H1 (cell line): Measurements from ENCODE around the gene NCK2. TPM values are rescaled to one million over a fixed set of nuclear protein-coding genes. Genes with fewer than 3 reads are reported as not detected.

ENCODE experiments used
- CTCF ChIA-PET: fragments of 300-600 bp; sonication (Branson Sonifier 250); formaldehyde crosslinking; loops from one replicate; lab custom pipeline; 2021; ENCODE audit not compliant: partially characterized antibody; lab: Charles Lee
- POLR2A ChIA-PET: fragments of 300-600 bp; sonication (Branson Sonifier 250); formaldehyde crosslinking; loops from one replicate; lab custom pipeline; 2021; ENCODE audit warnings: inconsistent platforms; ENCODE audit not compliant: partially characterized antibody; lab: Charles Lee
- DNase-seq, 2 experiments: peaks; one replicate each; pipeline versions ENCODE4 v3.0.0 to v3.0.0-alpha.2; 2010 to 2022; ENCODE audit warnings: low spot score in 2 of 2, low read depth in 1 of 2, mixed read lengths in 1 of 2
- FAIRE-seq: peaks from 2 replicates; lab custom pipeline; 2011; peaks lifted over from hg19 to GRCh38; lab: Jason Lieb, UNC
- H2AFZ ChIP-seq: 2 replicates; pipeline ENCODE4 v1.8.1; 2012; ENCODE audit warnings: low read length, inconsistent platforms
- H2AK5ac ChIP-seq: 2 replicates; pipeline ENCODE4 v1.6.1; 2013; ENCODE audit warnings: low read depth, low read length
- H2BK120ac ChIP-seq: replicated peaks from 2 replicates; pipeline ENCODE3; 2013; ENCODE audit warnings: low read depth, low read length, inconsistent platforms
- H2BK12ac ChIP-seq: 2 replicates; pipeline ENCODE4 v1.6.1; 2013; ENCODE audit warnings: low read depth, low read length
- H2BK15ac ChIP-seq: 2 replicates; pipeline ENCODE4 v1.6.1; 2013; ENCODE audit warnings: low read length
- H2BK20ac ChIP-seq: 2 replicates; pipeline ENCODE4 v1.6.1; 2013; ENCODE audit warnings: low read length
- H2BK5ac ChIP-seq: 2 replicates; pipeline ENCODE4 v1.6.1; 2013; ENCODE audit warnings: low read depth, low read length
- H3K14ac ChIP-seq: 2 replicates; pipeline ENCODE4 v1.6.1; 2013; ENCODE audit warnings: inconsistent platforms; ENCODE audit not compliant: insufficient read length
- H3K18ac ChIP-seq: 2 replicates; pipeline ENCODE4 v1.6.1; 2013; ENCODE audit warnings: low read length; ENCODE audit errors: extremely low read depth
- H3K23ac ChIP-seq: 2 replicates; pipeline ENCODE4 v1.6.1; 2013; ENCODE audit warnings: inconsistent platforms; ENCODE audit not compliant: insufficient read length
- H3K23me2 ChIP-seq: 2 replicates; pipeline ENCODE4 v1.6.1; 2013; ENCODE audit warnings: low read depth, low read length
- H3K27ac ChIP-seq: 2 replicates; pipeline ENCODE4 v1.6.1; 2011; ENCODE audit warnings: low read depth, low read length, inconsistent platforms
- H3K27me3 ChIP-seq, 4 experiments: replicated peaks in 1 of 4; 1 replicate in 1 of 4; 2 replicates in 3 of 4; pipeline versions ENCODE4 v1.6.1 to v1.8.1; 2011 to 2013; ENCODE audit warnings: low read length in 3 of 4, mild to moderate bottlenecking in 3 of 4, inconsistent platforms in 2 of 4, mixed read lengths in 2 of 4, moderate library complexity in 1 of 4; ENCODE audit not compliant: control insufficient read depth in 3 of 4, insufficient read depth in 3 of 4; ENCODE audit errors: extremely low read depth in 1 of 4
- H3K36me3 ChIP-seq, 4 experiments: 2 replicates each; pipeline versions ENCODE4 v1.6.1 to v1.8.1; 2011 to 2013; ENCODE audit warnings: mild to moderate bottlenecking in 4 of 4, low read length in 3 of 4, moderate library complexity in 2 of 4, control low read depth in 1 of 4, inconsistent platforms in 1 of 4; ENCODE audit not compliant: insufficient read depth in 4 of 4, control insufficient read depth in 2 of 4
- H3K4ac ChIP-seq: replicated peaks from 2 replicates; pipeline ENCODE3; 2013; ENCODE audit warnings: low read length, low read depth, mixed read lengths, inconsistent platforms; ENCODE audit not compliant: insufficient read length
- H3K4me1 ChIP-seq, 4 experiments: replicated peaks in 1 of 4; 1 replicate in 1 of 4; 2 replicates in 3 of 4; pipeline versions ENCODE4 v1.6.1 to v1.8.1; 2011 to 2013; ENCODE audit warnings: low read length in 3 of 4, inconsistent platforms in 2 of 4, mixed read lengths in 1 of 4; ENCODE audit not compliant: insufficient read depth in 4 of 4, control insufficient read depth in 3 of 4
- H3K4me2 ChIP-seq, 2 experiments: 2 replicates each; pipeline versions ENCODE4 v1.6.1 to v1.8.1; 2011 to 2013; ENCODE audit warnings: low read depth in 2 of 2, low read length in 2 of 2, control low read depth in 1 of 2, inconsistent platforms in 1 of 2, mild to moderate bottlenecking in 1 of 2; ENCODE audit not compliant: insufficient read depth in 1 of 2
- H3K4me3 ChIP-seq, 4 experiments: fragments of 200-600, 300-600 bp in 1 of 4; sonication (generic), shearing (Covaris generic), sonication (Bioruptor Twin) in 1 of 4; 2 replicates each; pipeline versions ENCODE4 v1.5.1 to v1.8.1; 2011 to 2016; ENCODE audit warnings: low read length in 4 of 4, low read depth in 3 of 4, control low read depth in 2 of 4, inconsistent platforms in 2 of 4, mild to moderate bottlenecking in 2 of 4, mixed read lengths in 1 of 4, moderate library complexity in 1 of 4; ENCODE audit not compliant: insufficient read depth in 2 of 4; ENCODE audit errors: extremely low read depth in 1 of 4
- H3K56ac ChIP-seq: replicated peaks from 2 replicates; pipeline ENCODE3; 2013; ENCODE audit warnings: low read depth, mild to moderate bottlenecking, mixed read lengths, low read length, inconsistent platforms; ENCODE audit not compliant: insufficient read length
- H3K79me1 ChIP-seq: 2 replicates; pipeline ENCODE4 v1.6.1; 2013; ENCODE audit warnings: low read depth, low read length, control low read depth
- H3K79me2 ChIP-seq, 2 experiments: 2 replicates each; pipeline versions ENCODE4 v1.6.1 to v1.8.1; 2012 to 2013; ENCODE audit warnings: low read length in 2 of 2, mild to moderate bottlenecking in 2 of 2, inconsistent platforms in 1 of 2; ENCODE audit not compliant: insufficient read depth in 2 of 2, control insufficient read depth in 1 of 2
- H3K9ac ChIP-seq, 4 experiments: replicated peaks in 1 of 4; 1 replicate in 1 of 4; 2 replicates in 3 of 4; pipeline versions ENCODE4 v1.6.1 to v1.8.1; 2011 to 2013; ENCODE audit warnings: low read depth in 3 of 4, low read length in 3 of 4, control low read depth in 2 of 4, mild to moderate bottlenecking in 2 of 4, moderate library complexity in 2 of 4, inconsistent platforms in 1 of 4; ENCODE audit errors: extremely low read depth in 1 of 4
- H3K9me3 ChIP-seq, 2 experiments: 2 replicates each; pipeline versions ENCODE4 v1.6.1 to v1.8.1; 2012 to 2013; ENCODE audit warnings: mild to moderate bottlenecking in 2 of 2, moderate library complexity in 2 of 2, control low read depth in 1 of 2, inconsistent platforms in 1 of 2, low read depth in 1 of 2, low read length in 1 of 2, mixed read lengths in 1 of 2; ENCODE audit not compliant: insufficient read depth in 2 of 2
- H4K20me1 ChIP-seq, 2 experiments: replicated peaks in 1 of 2; 2 replicates each; pipeline versions ENCODE3 to v1.8.1; 2011 to 2013; ENCODE audit warnings: inconsistent platforms in 2 of 2, low read length in 2 of 2, mild to moderate bottlenecking in 1 of 2; ENCODE audit not compliant: insufficient read depth in 2 of 2, control insufficient read depth in 1 of 2
- H4K5ac ChIP-seq: 2 replicates; pipeline ENCODE4 v1.6.1; 2013; ENCODE audit warnings: low read length, low read depth, mixed read lengths, inconsistent platforms; ENCODE audit not compliant: insufficient read length
- H4K8ac ChIP-seq: 2 replicates; pipeline ENCODE4 v1.8.0; 2013; ENCODE audit warnings: mild to moderate bottlenecking, moderate library complexity, low read length, inconsistent platforms; ENCODE audit not compliant: insufficient read depth; ENCODE audit errors: extremely low read depth
- H4K91ac ChIP-seq: replicated peaks from 2 replicates; pipeline ENCODE3; 2013; ENCODE audit warnings: low read length, mixed read lengths, inconsistent platforms; ENCODE audit not compliant: insufficient read length
- CTBP2 ChIP-seq: IDR thresholded peaks from 2 replicates; pipeline ENCODE4 v1.7.0; 2011; ENCODE audit warnings: borderline replicate concordance, mild to moderate bottlenecking, moderate library complexity, mixed read lengths, low read length; ENCODE audit not compliant: insufficient read depth, insufficient read length
- WGBS, 2 experiments: shearing (Covaris generic) in 1 of 2; methylation state at CpG; one replicate each; pipeline versions ENCODE4 v1.1.6 to v1.1.7; 2013 to 2015; ENCODE audit warnings: low lambda C conversion rate in 2 of 2, mixed read lengths in 2 of 2, inconsistent platforms in 1 of 2, low coverage in 1 of 2, missing lambda C conversion rate in 1 of 2; ENCODE audit not compliant: insufficient replicate concordance in 2 of 2, insufficient coverage in 1 of 2, insufficient read length in 1 of 2; ENCODE audit errors: extremely low coverage in 1 of 2, missing lambda C conversion rate in 1 of 2; 5-methylcytosine and 5-hydroxymethylcytosine counted together
- polyA plus RNA-seq, 7 experiments: library from polyadenylated mRNA; depleted of rRNA in 3 of 7; stranded (reverse) in 5 of 7; unstranded in 2 of 7; fragments of >200 nt in 5 of 7; fragments of 200-250 nt in 2 of 7; gene quantifications; 1 replicate in 5 of 7; 2 replicates in 1 of 7; 4 replicates in 1 of 7; pipeline versions ENCODE4 v1.2.1 to v1.2.3, GENCODE V29; 2011 to 2013; ENCODE audit warnings: missing spikeins in 2 of 7, mixed read lengths in 2 of 7
- total RNA-seq: library from RNA; stranded (reverse); fragmentation: NEBNext Ultra II Directional; extraction: Animal tissue kit (Norgen Biotek cat#: 25700); gene quantifications from 2 replicates; pipeline ENCODE4 v1.2.1, GENCODE V29; 2021

NCK2 gene
- total and polyA plus RNA-seq, 2 of the 8 experiments (the other 6 are each of a cell fraction or from before 2014, with no cell fraction given), result 30.3 to 65.7 TPM

- Histone ChIP-seq H3K36me3 (no peaks in the 10 kb centered on the region), H3K4me2 (no peak overlapping the region), H3K79me1 (peaks cover 13% of the 10 kb centered on the region), H3K27ac (no peak overlapping the region), H3K14ac (no peak overlapping the region), H2AK5ac (no peak overlapping the region), H2BK5ac (no peak overlapping the region), H3K56ac (no peak overlapping the region), H4K20me1 (peaks cover 2 to 3% of the 10 kb centered on the region in 2 experiments), H3K4ac (no peak overlapping the region), H3K23ac (no peak overlapping the region), H2BK15ac (no peak overlapping the region), H3K18ac (no peak overlapping the region), H3K4me3 (no peak overlapping the region), H3K27me3 (no peaks in the 10 kb centered on the region), H4K8ac (no peak overlapping the region), H4K91ac (no peak overlapping the region), H2BK20ac (no peak overlapping the region), H3K4me1 (peaks cover 1 to 25% (median 6%) of the 10 kb centered on the region in 4 experiments; a peak in 6 of 7 replicates), H3K9ac (no peak overlapping the region), H2AFZ (no peak overlapping the region), H3K23me2 (no peaks in the 10 kb centered on the region; the same call in 1 of the 2 replicates), H2BK12ac (no peak overlapping the region), H3K9me3 (no peaks in the 10 kb centered on the region), H3K79me2 (peaks cover under 1 to 64% of the 10 kb centered on the region in 2 experiments; a peak in 3 of 4 replicates), H4K5ac (no peak overlapping the region), H2BK120ac (no peak overlapping the region)
- POLR2A ChIA-PET, result interaction anchor here (0.6 to 1.4 kb wide), 2 partner anchors 96 to 132 kb away, joined by 3 read pairs; no protein-coding TSS in a partner anchor
- TF ChIP-seq CTBP2, result no peak
- CTCF ChIA-PET, result no interaction called here
- 100% methylated on average over 2 of the region's 2 CpGs; no CpG with 5 or more reads in 1 of the 2 experiments for WGBS, 2 experiments
- no peak for FAIRE-seq
- DNase-seq, result no peak
Observed at GRCh38 chr2:105841551-105841950, 96.8 kb downstream of the NCK2 start.
